ENCODE measurements around the gene ZXDC. TPM values are rescaled to one million over a fixed set of nuclear protein-coding genes. Genes with fewer than 3 reads are reported as not detected.

The ZXDC gene
- total and polyA plus RNA-seq, 2 donors (not counting 1 experiment from before 2014, with no cell fraction given) = 38.9 to 70.9 TPM

- peaks cover 0 to 35% (median 8%) of the 10 kb centered on the region in 4 experiments for H3K27me3 ChIP-seq (replicated peaks in 1 of 4; ENCODE audit: control extremely low read depth in 1 of 4, control insufficient read depth in 3 of 4, insufficient read depth in 4 of 4, low read length in 3 of 4)
- peaks cover 26% of the 10 kb centered on the region for H3K27me3 Mint-ChIP-seq
- H3K36me3 ChIP-seq (replicated peaks in 1 of 2; ENCODE audit: control extremely low read depth in 1 of 2, control insufficient read depth in 1 of 2, extremely low read depth in 1 of 2, insufficient read depth in 2 of 2, low read length in 1 of 2) = no peaks in the 10 kb centered on the region
- no peak overlapping the region for H3K27ac ChIP-seq (ENCODE audit: low read length in 2 of 2)
- H3K4me2 ChIP-seq (replicated peaks; ENCODE audit: low read depth, low read length, poor library complexity, severe bottlenecking) = no peak overlapping the region
- H3K4me3 Mint-ChIP-seq = no peak overlapping the region
- ATAC-seq (ENCODE audit: low read depth) (no peak), DNase-seq (no peak)
- H3K4me3 ChIP-seq (ENCODE audit: control extremely low read depth in 1 of 5, extremely low read depth in 1 of 5, insufficient read depth in 1 of 5, low read depth in 2 of 5, low read length in 4 of 5) = no peak overlapping the region
- H3K79me2 ChIP-seq (ENCODE audit: control insufficient read depth, insufficient read depth, low read length) = no peaks in the 10 kb centered on the region
- intact Hi-C loops (cut with micrococcal nuclease) = loop anchor here (5.0 kb wide), 1 partner anchor 461 kb away; the partner anchor contains the start of gene PLXNA1
- ChIA-PET CTCF (interaction anchor here (0.5 to 5.9 kb wide), 4 partner anchors 8 to 1308 kb away, joined by 3 to 92 read pairs (median 6); no protein-coding TSS in a partner anchor), POLR2A (no interaction called here)
- H3K4me1 Mint-ChIP-seq = no peaks in the 10 kb centered on the region
- H3K9me3 ChIP-seq (ENCODE audit: control extremely low read depth in 1 of 3, control insufficient read depth in 2 of 3, insufficient read depth in 1 of 3, low read length in 2 of 3) = no peaks in the 10 kb centered on the region
- TF ChIP-seq EZH2 (IDR thresholded peaks at IDR 0.05; ENCODE audit: borderline replicate concordance, insufficient read depth, low read depth, low read length, poor library complexity, severe bottlenecking) (no peak), CTCF (IDR thresholded peaks at IDR 0.05) (no peak)
- H3K9me3 Mint-ChIP-seq (ENCODE audit: insufficient read depth) = no peaks in the 10 kb centered on the region
- no peaks in the 10 kb centered on the region for H4K20me1 ChIP-seq (ENCODE audit: control insufficient read depth, insufficient read depth, low read length, poor library complexity, severe bottlenecking)
- no peak overlapping the region for H2AFZ ChIP-seq (ENCODE audit: insufficient read depth, low read depth, low read length, poor library complexity, severe bottlenecking)
- peaks cover 0 to 7% of the 10 kb centered on the region in 2 donors for H3K4me1 ChIP-seq (ENCODE audit: control insufficient read depth in 2 of 2, insufficient read depth in 2 of 2, low read length in 2 of 2)
- 89% methylated on average over 11 of the region's 11 CpGs for WGBS (ENCODE audit: insufficient coverage)
- H3K9ac ChIP-seq (ENCODE audit: low read length) = no peak overlapping the region
- H3K27ac Mint-ChIP-seq = no peak overlapping the region
Measured at GRCh38 chr3:126521122-126521891, 45.6 kb upstream of the ZXDC start.
